ENCODE measurements around the gene HSPA6.
"Not testable (repeated sequence)": the region's sequence is repeated elsewhere in the genome, so short reads cannot be mapped to it uniquely, and the experiment has no call there.

DNA sequence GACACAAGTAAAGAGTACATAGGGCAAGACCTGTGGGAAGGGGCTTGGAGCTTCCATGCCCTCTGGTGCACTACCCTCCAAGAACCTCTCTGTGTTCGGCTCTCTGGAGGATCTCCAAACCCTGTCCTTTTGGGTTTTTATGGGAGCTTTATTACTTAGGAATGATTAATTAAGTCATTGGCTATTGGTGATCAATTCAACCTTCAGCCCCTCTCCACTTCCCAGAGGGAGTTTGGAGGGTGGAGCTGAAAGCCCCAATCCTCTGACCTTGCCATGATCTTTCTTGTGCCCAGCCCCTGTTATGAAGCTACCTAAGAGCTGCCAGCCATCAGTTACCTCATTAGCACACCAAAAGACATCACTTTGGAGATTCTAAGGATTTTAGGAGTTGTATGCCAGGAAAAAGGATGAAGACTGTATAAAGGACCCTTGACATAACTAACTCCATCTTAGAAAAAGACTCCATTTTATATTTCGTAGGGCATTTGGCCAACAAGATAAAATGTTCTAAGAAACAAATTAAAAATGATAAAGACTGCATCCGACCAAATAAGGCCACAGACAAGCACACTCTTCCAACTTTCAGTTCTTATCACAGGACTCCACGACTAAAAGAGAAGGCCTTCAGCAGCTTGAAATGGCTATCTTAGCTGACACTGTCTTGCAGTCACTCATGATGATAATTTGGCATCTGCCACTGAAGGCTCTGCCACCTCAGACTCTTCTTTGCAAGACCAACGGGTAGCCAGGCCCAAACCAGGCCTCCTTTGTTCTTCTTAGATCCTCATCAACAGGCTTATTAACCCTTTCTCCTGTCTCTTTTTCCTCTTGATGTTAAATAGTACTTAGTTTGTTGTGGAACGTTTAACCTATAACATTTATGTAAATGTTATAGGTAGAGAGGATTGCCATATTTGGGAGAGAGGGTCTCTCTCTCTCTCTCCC lies 33.4 kb downstream of the HSPA6 start:
- not testable (repeated sequence) for TF ChIP-seq IKZF3, ZNF169, ZNF585B, ZNF140 (tag by site-specific recombination; IDR thresholded peaks at IDR 0.05)
- TF ChIP-seq, protein P1, sequence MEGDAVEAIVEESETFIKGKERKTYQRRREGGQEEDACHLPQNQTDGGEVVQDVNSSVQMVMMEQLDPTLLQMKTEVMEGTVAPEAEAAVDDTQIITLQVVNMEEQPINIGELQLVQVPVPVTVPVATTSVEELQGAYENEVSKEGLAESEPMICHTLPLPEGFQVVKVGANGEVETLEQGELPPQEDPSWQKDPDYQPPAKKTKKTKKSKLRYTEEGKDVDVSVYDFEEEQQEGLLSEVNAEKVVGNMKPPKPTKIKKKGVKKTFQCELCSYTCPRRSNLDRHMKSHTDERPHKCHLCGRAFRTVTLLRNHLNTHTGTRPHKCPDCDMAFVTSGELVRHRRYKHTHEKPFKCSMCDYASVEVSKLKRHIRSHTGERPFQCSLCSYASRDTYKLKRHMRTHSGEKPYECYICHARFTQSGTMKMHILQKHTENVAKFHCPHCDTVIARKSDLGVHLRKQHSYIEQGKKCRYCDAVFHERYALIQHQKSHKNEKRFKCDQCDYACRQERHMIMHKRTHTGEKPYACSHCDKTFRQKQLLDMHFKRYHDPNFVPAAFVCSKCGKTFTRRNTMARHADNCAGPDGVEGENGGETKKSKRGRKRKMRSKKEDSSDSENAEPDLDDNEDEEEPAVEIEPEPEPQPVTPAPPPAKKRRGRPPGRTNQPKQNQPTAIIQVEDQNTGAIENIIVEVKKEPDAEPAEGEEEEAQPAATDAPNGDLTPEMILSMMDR (tag by site-specific recombination; IDR thresholded peaks at IDR 0.05): not testable (repeated sequence)
